Measurements from ENCODE around the gene CFAP43.

DNA sequence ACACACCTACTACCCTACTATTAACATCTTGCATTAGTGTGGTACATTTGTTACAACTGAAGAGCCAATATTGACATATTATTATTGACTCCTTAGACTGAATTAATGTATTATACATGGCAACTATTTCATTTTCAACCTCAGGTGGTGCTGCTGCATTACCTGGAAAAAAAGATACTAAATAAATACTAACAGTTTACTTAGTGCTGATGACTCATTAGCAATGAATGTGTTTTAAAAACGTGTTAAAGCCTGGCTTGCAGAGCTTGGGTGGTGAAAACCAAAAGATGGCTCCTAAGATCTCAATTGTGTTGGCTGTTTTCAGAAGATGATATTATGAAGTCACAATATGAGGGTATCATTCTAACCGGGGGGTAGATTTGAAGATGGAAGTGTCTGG, 34.8 kb downstream of the CFAP43 start:
- TF ChIP-seq, protein P1, sequence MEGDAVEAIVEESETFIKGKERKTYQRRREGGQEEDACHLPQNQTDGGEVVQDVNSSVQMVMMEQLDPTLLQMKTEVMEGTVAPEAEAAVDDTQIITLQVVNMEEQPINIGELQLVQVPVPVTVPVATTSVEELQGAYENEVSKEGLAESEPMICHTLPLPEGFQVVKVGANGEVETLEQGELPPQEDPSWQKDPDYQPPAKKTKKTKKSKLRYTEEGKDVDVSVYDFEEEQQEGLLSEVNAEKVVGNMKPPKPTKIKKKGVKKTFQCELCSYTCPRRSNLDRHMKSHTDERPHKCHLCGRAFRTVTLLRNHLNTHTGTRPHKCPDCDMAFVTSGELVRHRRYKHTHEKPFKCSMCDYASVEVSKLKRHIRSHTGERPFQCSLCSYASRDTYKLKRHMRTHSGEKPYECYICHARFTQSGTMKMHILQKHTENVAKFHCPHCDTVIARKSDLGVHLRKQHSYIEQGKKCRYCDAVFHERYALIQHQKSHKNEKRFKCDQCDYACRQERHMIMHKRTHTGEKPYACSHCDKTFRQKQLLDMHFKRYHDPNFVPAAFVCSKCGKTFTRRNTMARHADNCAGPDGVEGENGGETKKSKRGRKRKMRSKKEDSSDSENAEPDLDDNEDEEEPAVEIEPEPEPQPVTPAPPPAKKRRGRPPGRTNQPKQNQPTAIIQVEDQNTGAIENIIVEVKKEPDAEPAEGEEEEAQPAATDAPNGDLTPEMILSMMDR (conservative IDR thresholded peaks at IDR 0.05), result peak; percentile 43
- no peak for TF ChIP-seq ZFX (IDR thresholded peaks at IDR 0.05)

Measured in C4-2B (cell line).